Measurements from ENCODE around the gene GPR39. TPM values are rescaled to one million over a fixed set of nuclear protein-coding genes. Genes with fewer than 3 reads are reported as not detected.
A peak's percentile ranks its signal among the peaks of the same experiment; 100 is the strongest.

The GPR39 gene
- total RNA-seq, 1 experiment from 2014 or later: 0.50 TPM

- no peak overlapping the region for H4K91ac ChIP-seq (ENCODE audit: insufficient read length, low read depth, low read length)
- H2BK15ac ChIP-seq (ENCODE audit: low read depth, low read length): no peak overlapping the region
- H3K9me3 ChIP-seq (ENCODE audit: control insufficient read depth, low read depth, low read length): no peaks in the 10 kb centered on the region
- no peaks in the 10 kb centered on the region; a peak in 1 of 7 replicates for H3K36me3 Mint-ChIP-seq (ENCODE audit: insufficient read depth in 1 of 3, low read depth in 3 of 3)
- H3K18ac ChIP-seq (ENCODE audit: insufficient read length, low read depth, low read length): no peak overlapping the region
- no peak overlapping the region for H3K27ac ChIP-seq (ENCODE audit: insufficient read length, low read depth, low read length)
- H2AFZ ChIP-seq (ENCODE audit: low read length): no peak overlapping the region
- no peak overlapping the region for H3T11ph ChIP-seq (ENCODE audit: low read length)
- no peak overlapping the region for H3K14ac ChIP-seq (ENCODE audit: insufficient read depth, low read length)
- no peaks in the 10 kb centered on the region for H3K4me1 ChIP-seq (ENCODE audit: insufficient read depth, low read length)
- no peak overlapping the region for H4K5ac ChIP-seq (ENCODE audit: insufficient read length, low read depth, low read length)
- H2BK120ac ChIP-seq (ENCODE audit: low read depth, low read length, poor library complexity, severe bottlenecking): no peak overlapping the region
- no peak overlapping the region for H3K4me2 ChIP-seq (ENCODE audit: insufficient read depth, insufficient read length, low read length)
- peaks cover 13 to 16% of the 10 kb centered on the region in 2 experiments for H3K4me1 Mint-ChIP-seq
- no peaks in the 10 kb centered on the region for H3K27me3 Mint-ChIP-seq (ENCODE audit: low read depth)
- no peaks in the 10 kb centered on the region for H4K20me1 ChIP-seq (ENCODE audit: control insufficient read depth, insufficient read depth, insufficient read length)
- H4K8ac ChIP-seq (replicated peaks; ENCODE audit: insufficient read length, low read depth, low read length): no peak overlapping the region
- H3K23me2 ChIP-seq (ENCODE audit: insufficient read length, low read depth, low read length, poor library complexity, severe bottlenecking): no peaks in the 10 kb centered on the region
- H2BK20ac ChIP-seq (ENCODE audit: low read depth, low read length, poor library complexity, severe bottlenecking): no peak overlapping the region
- no peak overlapping the region for H3K4ac ChIP-seq (ENCODE audit: low read depth, low read length)
- no peaks in the 10 kb centered on the region for H3K27me3 ChIP-seq (ENCODE audit: insufficient read depth, low read length)
- WGBS (ENCODE audit: extremely low coverage, insufficient read length, low lambda C conversion rate): no CpG with 5 or more reads among the region's 5 CpGs
- H3K9ac ChIP-seq (ENCODE audit: extremely low read depth, insufficient read length, low read length): no peak overlapping the region
- H3K4me3 Mint-ChIP-seq: no peak overlapping the region
- H3K23ac ChIP-seq (ENCODE audit: insufficient read length, low read depth, low read length): no peak overlapping the region
- peaks cover 0 to 3% of the 10 kb centered on the region in 2 experiments; a peak in 2 of 5 replicates for H3K9me3 Mint-ChIP-seq
- no peak overlapping the region for H2BK5ac ChIP-seq (ENCODE audit: insufficient read length, low read length)
- no peak overlapping the region for H2AK5ac ChIP-seq (ENCODE audit: insufficient read length, low read length)
- H3K56ac ChIP-seq (ENCODE audit: insufficient read length, low read depth, low read length): no peak overlapping the region
- peak overlapping the region in 1 of 3 experiments; percentile 70; a peak in 1 of 7 replicates for H3K27ac Mint-ChIP-seq
- no peak overlapping the region for H2BK12ac ChIP-seq (ENCODE audit: insufficient read length, low read depth, low read length)
- no peaks in the 10 kb centered on the region for H3K79me1 ChIP-seq (ENCODE audit: insufficient read depth, low read depth, low read length, poor library complexity, severe bottlenecking)
- no peak for DNase-seq
- H3K79me2 ChIP-seq (ENCODE audit: insufficient read depth, low read length): no peaks in the 10 kb centered on the region
- TF ChIP-seq, protein P1, sequence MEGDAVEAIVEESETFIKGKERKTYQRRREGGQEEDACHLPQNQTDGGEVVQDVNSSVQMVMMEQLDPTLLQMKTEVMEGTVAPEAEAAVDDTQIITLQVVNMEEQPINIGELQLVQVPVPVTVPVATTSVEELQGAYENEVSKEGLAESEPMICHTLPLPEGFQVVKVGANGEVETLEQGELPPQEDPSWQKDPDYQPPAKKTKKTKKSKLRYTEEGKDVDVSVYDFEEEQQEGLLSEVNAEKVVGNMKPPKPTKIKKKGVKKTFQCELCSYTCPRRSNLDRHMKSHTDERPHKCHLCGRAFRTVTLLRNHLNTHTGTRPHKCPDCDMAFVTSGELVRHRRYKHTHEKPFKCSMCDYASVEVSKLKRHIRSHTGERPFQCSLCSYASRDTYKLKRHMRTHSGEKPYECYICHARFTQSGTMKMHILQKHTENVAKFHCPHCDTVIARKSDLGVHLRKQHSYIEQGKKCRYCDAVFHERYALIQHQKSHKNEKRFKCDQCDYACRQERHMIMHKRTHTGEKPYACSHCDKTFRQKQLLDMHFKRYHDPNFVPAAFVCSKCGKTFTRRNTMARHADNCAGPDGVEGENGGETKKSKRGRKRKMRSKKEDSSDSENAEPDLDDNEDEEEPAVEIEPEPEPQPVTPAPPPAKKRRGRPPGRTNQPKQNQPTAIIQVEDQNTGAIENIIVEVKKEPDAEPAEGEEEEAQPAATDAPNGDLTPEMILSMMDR (conservative IDR thresholded peaks at IDR 0.05): no peak
Measured at GRCh38 chr2:132638313-132639040, 221.9 kb downstream of the GPR39 start.

Measured in H9 (cell line).